ENCODE results near the gene AGXT.

The AGXT gene

DNA sequence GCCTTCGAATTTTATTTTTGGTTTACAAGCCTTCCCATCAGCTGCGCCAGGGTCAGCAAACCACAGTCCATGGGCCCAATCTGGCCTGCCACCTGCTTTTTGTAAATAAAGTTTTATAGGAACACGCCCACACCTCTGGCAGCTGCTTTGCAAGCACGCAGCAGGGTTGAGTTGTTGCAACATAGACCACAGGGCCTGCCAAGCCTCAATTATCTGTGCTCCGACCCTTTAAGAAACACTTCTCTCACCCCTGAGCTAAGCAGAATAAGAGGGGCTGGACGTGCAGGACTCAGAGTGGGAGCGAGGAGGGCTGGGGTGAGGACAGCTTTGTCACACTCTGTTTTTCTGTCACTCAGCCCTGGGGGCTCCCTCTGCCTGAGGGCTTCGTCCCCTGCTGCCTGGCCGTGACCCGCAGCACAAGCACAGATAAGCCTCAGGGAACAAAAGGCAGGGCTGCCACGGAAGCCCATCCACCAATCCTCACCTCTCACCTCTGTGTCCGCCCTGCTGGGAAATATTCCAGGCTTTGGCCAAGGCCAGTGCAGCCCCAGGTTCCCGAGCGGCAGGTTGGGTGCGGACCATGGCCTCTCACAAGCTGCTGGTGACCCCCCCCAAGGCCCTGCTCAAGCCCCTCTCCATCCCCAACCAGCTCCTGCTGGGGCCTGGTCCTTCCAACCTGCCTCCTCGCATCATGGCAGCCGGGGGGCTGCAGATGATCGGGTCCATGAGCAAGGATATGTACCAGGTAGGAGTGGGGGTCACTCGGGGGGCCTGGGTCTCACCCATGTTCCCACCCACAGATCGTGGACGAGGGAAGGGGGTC lies at the start of gene AGXT:
AGXT (plus strand) TSS at position 539 of the 823 bp plus-strand sequence; CDS start at position 581, 42 bp downstream.
- no peak for DNase-seq

DNA sequence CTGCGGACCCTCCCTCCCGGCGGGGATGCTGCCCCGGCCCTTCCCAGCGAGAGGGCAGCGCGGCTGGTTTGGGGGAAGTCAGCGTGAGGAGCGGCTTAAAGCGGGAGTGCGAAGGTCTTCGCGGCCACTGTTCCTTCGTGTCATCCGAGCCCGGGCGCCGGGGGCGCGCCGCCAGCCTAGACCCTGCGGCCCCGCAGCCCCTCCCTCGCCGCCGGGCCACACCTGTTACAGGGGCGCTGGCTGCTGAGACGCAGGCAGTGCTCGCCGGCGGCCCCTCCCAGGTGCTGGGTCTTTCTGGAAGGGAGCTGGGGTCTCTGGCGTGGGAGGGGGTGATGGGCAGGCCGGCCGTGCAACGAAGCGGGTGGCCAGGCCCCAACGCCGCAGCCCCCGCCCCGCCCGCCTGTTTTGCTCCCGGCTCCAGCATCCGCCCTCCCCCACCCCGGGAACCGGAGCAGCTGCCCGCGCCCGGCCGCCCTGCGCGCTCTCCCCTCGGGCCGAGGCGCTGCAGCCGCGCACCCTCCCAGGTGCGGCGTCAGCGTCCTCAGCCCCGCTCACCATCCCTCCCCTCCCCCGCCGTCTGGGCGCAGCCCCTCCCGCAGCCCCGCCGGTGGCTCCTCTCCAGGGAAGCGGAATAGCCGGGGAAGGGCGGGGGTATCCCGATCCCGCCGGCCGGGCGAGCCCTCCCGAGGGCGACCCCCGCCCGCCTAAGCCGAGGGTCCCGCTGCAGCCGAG lies 49.3 kb upstream of the AGXT start:
- DNase-seq: peak; percentile 68

DNA sequence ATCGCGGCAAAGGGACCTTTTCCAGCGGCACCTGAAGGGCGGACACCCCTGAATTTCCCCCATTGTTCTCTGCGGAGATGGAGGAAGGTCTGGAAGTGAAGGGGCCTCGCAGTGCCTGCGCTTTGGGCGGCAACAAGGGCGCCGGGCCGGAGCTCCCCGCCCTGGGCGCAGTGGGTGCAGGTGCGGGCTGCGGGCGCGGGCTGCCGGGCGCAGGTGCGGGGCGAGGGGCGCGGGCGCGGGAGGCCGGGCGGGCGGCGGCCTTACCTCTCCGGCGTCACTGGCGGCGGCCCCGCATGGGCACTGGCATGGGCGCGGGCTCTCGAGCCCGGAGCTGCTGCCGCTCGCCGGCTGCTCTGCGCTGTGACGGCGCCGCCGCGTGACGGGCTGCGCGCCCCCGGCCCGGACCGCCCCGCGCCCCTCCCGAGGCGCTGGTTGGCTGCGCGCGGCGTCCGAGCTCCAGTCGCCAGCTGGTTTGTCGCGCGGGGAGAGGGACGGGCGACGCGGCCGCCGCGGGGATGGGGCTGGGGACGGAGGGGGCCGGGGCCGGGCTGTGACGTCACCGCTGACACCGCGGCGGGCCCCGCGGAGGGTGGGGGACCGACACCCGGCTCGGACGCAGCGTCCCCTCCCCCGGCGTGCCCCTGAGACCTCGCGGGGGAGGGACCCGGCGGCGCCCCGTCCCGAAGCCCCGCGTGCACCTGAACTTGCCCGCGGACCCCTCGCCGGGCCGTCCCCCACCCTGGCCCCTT lies 48.6 kb upstream of the AGXT start, which contains the start of gene KIF1A:
KIF1A (minus strand) TSS at position 362 of the 749 bp plus-strand sequence. CDS start 22,467 bp downstream, outside the sequence.
- peak; percentile 72 for DNase-seq

DNA sequence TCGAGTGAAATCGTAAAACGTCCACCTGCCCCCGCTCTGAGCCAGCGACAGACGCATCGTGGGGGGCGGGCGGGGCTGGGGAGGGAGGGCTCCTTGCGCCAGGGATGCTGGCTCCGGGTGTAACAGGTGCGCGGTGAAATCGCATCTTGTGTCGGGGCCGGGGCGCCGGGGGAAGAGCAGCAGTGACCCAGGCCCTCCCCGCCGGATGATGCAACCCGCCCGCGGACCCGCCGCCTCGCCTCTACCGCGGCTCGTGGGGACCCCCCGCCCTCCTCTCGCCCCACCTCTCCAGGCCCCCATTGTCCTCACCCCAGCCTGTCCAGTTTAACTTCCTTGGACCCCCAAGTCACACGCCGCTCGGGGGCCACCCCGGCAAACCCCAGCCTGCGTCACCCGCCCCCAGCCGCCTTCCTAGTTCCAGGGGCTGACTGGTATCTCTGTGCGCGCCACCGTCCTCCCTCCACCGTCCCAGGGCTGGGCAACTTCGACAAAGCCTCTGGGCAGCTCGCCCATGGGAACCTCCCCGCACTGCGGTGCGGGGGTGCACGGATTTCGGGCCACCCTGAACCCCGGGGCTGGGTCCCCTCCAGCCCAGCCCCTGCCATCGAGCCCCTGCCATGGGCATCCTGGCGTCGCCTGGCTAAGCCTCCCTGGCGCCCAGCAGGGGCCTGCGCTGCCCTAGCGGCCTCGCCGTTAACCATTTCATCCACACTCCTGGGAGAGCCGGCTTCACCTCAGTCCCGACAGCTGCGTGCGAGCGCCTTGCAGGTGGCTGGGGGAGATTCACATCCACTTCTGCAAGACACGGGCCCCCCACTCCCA lies 47.8 kb upstream of the AGXT start:
- peak; percentile 90 for DNase-seq

DNA sequence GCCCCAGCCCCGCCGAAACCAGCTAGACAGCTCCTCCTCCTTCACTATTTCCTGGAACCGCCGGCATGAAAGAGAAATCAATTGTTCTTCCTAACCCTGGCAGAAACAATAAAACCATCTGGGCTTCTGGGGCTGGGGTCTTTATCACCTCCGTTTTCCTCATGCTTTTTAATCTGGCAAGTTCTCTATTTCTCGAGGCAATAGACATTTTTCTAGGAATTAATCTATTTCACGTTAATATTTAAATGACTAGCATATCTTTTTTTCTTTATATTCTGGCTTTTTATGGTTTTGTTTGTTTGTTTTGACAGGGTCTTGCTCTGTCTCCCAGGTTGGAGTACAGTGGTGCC lies 47.2 kb upstream of the AGXT start:
- DNase-seq: no peak

DNA sequence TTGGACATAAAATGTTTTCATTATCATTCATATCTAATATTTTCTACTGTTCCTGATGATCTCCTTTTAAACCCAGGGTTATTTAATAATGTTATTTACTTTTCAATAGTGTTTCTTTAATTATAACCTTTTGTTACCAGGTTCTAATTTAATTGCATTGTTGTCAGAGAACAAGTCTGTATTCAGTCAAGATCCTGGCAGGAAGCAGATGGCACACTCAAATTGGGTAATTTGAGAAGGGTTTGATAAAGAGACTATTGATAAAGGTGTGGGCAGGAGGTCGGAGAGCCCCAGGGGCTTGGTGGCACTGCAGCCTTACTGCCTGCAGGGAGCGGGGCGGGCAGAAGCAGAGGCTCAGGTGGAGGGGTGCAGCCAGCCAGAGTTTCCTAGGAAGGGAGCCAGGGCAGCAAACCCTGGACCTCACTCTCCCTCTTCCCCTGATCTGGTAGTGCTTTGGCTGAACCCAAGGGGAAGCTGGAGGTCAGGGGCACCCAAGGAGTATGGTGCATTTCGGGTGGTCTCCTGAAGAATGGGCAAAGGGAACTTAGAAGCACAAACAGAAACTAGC lies 46.3 kb upstream of the AGXT start:
- no peak for DNase-seq

DNA sequence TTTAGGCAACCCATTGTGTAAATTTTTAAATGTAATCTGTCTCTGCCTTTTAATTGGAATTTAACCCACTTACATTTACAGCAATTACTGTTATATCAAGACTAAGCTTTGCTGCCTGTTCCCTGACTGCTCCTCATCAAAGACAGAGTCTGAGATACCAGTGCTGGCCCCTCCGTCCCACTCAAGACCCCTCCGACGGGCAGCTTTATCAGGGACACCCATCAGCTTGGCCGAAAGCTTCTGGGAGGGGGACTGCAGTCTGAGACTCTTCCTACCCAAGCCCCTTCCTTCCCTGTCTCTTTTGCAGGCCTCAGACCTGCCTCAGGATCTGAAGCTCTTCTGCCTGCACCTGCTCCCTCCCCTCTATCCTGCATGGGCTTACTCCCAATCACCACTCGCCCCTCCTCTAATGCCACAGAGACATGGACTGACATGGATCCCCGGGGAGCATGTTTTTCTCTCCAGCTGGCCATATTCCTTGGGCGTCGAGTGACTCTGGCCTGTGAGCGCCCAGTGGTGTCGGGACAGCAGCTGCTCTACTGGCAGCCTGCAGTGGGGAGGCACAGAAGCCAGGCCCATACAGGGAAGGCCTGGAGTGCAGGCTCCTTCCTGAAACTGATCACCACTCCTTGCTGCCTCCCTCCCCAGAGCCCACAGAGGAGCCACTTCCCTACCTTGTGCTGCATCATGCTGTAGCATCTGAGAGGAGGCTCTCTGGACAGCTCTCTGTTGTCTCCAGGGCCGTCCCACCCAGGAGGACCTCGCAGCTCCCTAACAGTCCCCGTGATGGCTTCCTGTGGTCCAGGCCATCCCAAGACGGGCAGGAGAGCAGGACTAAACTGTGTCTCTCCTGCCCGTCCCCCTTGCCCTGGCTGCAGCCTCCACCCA lies 44.9 kb upstream of the AGXT start:
- DNase-seq: no peak

DNA sequence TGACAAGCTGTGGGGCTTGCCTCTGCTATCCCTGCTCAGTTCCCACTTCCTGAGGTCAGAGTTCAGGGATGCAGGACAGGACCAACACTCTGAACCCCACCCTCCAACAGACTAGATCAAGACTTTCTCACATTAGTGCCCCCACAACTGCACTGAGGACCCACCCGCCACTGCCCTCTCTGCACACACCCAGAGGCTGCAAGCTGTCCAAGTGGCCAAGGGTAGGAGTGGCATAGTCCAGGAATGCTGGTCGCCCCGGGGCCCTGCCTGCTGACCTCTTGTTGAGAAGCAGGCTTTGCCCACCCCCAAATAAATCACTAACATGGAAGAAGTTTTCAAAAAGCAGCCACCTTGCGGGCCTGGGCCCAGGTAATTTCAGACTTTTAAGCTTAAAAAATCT lies 43.1 kb upstream of the AGXT start:
- no peak for DNase-seq

DNA sequence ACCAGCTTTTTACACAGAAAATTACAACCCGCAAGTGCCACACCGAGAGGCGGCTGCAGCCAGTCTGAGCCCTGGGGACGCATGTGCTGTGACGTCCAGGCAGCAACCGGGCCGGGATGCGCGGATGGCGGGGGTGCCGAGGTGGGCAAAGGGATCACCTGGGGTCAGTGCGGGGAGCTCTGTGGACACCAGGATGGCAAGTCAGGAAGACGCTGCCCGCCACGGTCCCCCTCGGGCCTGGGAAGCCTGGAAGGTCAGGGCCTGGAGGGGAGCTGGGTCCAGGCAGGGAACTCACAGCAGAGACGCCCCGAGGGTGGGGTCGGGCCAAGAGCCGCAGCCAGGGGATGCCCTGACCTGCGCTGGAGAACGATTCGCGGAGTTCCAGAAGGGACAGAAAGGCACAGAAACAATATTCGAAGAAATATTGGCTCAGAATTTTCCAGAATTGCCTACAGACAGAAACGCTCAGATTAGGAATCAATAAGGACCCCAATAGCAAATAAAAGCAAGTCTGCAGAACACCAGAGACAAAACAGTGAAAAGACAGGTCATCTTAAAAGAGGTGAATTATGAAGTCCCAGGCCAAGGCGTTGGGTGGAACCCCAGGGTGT lies 36.9 kb upstream of the AGXT start:
- DNase-seq: no peak

DNA sequence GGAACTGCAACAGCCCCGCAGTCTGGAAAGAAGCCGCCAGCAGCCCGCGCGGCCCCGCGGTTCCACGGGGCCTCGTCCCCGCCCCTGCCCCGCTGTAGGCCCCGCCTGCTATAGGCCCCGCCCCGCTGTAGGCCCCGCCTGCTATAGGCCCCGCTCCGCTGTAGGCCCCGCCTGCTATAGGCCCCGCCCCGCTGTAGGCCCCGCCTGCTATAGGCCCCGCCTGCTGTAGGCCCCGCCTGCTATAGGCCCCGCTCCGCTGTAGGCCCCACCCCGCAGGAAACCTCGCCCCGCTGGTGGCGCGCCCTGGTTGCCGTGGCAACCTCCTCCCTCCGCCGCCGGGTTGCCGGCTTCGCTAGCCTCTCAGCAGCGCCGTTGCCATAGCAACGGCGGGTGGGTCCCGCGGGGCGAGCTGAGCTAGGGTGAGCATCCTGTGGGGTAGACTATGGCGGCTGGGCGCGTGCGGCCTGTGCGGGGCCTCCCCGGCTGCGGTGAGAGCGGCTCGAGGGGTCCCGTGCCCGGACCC lies 36.4 kb upstream of the AGXT start:
- DNase-seq: peak; percentile 98

DNA sequence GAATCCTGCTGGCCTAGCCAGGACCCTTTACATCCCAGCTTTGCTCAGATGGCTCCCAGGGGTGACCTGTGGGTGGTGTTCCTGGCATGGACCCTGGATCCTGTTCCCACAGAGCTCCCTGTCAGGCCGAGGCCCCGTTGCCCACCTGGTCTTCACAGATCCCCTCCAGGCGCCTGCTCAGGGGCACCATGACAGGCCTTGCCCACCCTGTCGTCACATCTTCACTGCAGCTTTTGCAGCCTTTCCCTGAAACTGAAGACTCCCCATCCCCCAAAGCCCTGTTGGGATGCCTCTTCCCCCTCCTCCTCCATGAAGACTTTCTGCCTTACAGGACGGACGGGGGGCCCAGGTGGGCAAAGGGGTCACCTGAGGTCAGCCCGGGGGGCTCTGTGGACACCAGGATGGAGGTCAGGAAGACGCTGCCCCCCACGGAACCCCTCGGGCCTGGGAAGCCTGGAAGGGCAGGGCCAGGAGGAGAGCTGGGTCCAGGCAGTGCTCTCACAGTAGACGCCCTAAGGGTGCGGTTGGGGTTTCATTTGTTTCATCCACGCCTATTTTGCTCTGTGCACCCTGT lies 35.6 kb upstream of the AGXT start:
- DNase-seq: no peak

DNA sequence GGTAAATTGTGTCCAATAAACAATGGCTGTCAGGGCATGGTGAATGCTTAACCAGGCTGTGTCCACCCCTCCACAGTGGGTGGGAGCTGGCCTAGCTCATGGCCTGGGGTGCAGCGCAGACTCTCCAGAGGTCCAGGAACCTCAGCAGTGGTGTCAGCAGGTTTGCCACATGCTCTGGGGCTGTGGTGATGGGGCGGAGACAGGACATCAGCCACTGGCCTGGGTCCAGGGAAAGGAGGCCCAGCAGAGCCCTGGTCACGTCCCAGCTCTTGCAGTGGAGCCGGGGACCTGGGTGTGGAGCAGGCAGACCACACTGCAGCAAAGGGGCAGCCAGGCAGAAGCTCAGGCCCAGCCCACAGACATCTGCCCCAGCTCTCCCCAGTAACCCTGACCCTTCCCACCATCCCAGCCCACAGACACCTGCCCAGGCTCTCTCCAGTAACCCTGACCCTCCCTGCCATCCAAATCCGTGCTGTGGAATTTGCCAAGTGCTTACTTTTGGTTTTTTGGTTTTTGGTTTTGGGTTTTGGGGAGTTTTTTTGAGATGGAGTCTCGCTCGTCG lies 34.8 kb upstream of the AGXT start:
- DNase-seq: no peak

DNA sequence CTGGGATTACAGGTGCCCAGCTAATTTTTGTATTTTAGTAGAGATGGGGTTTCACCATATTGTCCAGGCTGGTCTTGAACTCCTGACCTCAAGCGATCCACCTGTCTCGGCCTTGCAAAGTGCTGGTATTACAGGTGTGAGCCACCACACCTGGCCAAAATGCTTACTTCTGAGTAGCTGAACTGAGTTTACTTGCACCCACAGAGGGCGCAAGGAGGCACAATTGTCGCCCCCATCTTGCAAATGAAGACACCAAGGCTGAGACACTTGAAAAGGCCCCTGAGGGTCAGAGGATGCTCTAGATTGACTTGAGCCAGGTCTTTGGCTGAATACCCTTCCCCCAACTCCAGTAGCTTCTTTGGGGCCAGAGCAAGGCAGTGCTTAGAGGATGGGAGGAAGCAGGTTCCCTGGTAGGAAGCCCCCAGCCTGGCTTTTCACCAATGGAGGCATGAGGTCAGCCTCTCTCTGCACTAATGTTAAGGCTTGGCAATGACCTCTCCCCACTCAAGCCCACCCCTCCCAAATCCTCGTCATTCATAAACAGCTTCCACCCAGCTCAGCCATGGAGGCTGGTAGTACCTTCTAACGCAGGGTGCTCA lies 34.1 kb upstream of the AGXT start:
- DNase-seq: no peak

DNA sequence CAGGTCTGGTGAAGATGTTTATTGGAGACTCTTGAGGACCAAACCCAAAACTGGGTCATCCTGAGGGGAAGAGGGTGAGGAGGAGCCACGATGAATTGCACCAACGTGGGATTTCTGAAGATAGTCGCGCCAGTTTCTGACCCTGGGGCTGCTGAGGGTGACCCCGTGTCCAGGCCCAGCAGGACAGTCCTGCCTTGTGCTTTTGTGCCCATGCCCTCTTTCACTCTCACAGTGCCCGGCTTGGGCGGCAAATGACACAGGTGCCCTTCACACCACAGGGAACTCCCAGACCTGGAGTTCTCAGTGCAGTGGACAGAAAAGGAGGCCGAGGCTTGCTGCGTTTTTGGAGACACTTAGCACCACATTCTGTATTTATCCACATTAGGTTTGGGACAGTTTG lies 33.1 kb upstream of the AGXT start:
- DNase-seq: no peak

DNA sequence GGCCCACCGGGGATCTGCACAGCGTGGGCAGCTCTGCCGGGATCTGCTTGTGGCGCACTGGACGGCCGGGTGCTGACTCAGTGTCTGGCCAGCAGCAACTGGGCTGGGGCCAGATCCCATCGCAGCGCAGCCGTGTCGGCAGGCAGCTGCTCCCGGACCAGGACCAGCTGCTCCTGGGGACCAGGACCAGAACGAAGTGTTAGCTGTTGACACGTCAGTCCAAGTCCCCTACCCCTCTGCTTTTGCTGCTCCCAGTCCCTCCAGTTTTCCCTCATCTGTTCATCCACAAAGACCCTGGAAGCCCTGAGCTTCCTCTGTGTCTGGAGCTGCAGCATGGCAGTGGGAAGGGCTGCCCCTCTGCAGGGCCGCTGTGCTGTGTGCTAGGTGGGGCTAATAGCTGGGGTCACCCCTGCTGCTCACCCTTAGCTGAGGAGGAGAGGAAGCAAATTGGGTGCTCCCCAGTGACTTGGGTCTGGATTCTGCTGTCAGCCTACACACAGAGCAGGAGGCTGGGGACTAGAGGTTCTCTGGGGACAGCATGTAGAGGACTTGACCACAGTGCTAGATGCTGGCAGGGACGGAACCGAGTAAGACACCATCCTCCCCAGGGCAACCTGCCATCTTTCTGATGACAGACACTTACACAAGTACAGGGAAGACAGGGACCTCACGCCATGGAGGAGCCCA lies 31.7 kb upstream of the AGXT start:
- DNase-seq: no peak

DNA sequence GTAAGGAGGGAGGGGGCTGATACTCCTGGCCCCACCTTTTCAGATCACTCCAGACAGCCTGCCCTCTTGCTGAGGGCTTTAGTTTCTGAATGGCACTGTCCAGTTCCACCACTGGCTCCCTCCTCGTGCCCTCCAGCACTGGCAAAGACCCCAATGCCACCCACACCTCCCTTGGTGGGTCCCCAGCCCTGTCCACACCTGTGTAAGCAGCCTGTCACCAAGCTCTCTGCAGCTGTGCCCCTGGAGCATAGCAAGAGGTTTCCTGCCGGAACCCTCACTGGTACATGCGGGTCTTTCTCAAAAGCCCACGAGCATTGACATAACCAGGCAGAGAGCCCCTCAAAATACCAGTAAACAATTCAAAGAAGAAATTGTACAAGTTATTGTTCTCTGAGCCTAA lies 31.0 kb upstream of the AGXT start:
- no peak for DNase-seq

DNA sequence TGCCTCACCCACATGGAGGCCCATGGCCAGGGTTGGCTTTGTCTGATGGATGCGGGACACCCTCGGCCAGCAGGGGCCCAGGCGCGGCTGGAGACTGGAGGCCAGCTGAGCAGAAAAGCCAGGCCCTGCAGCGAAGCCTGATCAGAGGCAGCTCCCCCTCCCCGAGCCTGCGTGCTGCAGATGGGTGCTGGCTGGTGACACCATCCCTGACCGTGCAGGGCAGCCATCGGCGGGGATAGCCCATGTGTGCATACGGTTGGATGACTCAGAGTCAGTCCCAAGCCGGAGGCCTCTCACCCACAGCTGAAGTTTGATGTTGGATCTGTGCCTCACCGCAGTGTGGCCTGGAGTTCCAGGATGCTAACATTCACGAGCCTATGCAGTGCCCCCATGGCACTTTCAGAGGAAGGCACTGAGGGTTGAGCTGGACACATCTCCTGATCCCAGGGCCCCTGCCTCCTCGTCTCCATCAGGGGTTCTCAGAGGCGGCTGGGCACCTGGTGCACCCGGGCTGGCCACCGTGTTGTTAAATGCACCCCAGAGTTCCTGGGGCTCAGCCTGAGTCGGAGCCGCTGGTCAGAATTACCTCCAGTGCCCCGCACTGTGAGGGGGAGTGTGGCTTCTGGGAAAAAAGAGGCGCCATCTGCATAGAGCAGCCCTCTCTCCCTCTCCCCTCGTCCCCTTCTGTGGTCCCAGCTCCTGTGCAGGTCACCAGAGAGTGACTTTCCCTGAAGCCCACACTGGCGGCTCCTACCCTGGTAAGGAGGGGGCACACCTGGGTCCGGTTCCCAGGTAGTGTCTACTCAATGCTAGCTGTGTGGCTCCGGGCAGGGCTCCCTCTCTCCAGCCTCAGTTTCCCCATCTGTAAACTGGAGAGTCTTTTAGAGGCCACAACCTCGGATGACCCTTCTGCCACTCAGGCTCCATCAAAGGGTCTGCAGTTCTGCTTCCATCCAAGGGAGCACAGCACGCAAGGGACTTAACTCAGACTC lies 29.2 kb upstream of the AGXT start:
- DNase-seq: no peak
